Lung (tissue), 12 donors: ENCODE data around the gene PTPRB. TPM values are rescaled to one million over a fixed set of nuclear protein-coding genes. Genes with fewer than 3 reads are reported as not detected.

Experiments
- ATAC-seq: fragments of 200-7000 bp; cut with Tn5 transposase; one replicate; pipeline ENCODE4 v1.9.1; 2020; ENCODE audit warnings: moderate number of reproducible peaks; ENCODE audit not compliant: insufficient read depth, low FRiP score
- DNase-seq, 3 donors: peaks; one replicate each; pipeline ENCODE4 v3.0.0-alpha.2; 2013 to 2017
- H3K27ac ChIP-seq, 2 donors: one replicate each; pipeline ENCODE4 v1.5.1; 2013; ENCODE audit warnings: mild to moderate bottlenecking in 2 of 2, moderate library complexity in 2 of 2, control low read depth in 1 of 2, inconsistent platforms in 1 of 2, low read depth in 1 of 2, low read length in 1 of 2
- H3K27me3 ChIP-seq, 3 donors: one replicate each; pipeline ENCODE4 v1.5.1; 2013; ENCODE audit warnings: low read length in 2 of 3; ENCODE audit not compliant: control insufficient read depth in 3 of 3, insufficient read depth in 3 of 3
- H3K36me3 ChIP-seq, 4 donors: one replicate each; pipeline ENCODE4 v1.5.1; 2013; ENCODE audit warnings: low read length in 4 of 4, mild to moderate bottlenecking in 1 of 4, moderate library complexity in 1 of 4; ENCODE audit not compliant: control insufficient read depth in 4 of 4, insufficient read depth in 4 of 4
- H3K4me1 ChIP-seq, 5 donors: one replicate each; pipeline ENCODE4 v1.5.1; 2013; ENCODE audit warnings: low read length in 5 of 5, mild to moderate bottlenecking in 2 of 5, moderate library complexity in 1 of 5; ENCODE audit not compliant: control insufficient read depth in 5 of 5, insufficient read depth in 5 of 5
- H3K4me3 ChIP-seq: one replicate; pipeline ENCODE4 v1.5.1; 2013; ENCODE audit warnings: mild to moderate bottlenecking, control low read depth, moderate library complexity
- H3K9ac ChIP-seq, 2 donors: one replicate each; pipeline ENCODE4 v1.5.1; 2013; ENCODE audit warnings: low read length in 2 of 2, control low read depth in 1 of 2; ENCODE audit not compliant: insufficient read depth in 1 of 2
- H3K9me3 ChIP-seq, 4 donors: one replicate each; pipeline ENCODE4 v1.5.1; 2013; ENCODE audit warnings: low read length in 3 of 4, mild to moderate bottlenecking in 1 of 4, moderate library complexity in 1 of 4; ENCODE audit not compliant: control insufficient read depth in 4 of 4, insufficient read depth in 3 of 4
- CTCF ChIP-seq: IDR thresholded peaks from 2 replicates; pipeline ENCODE4 v1.5.1; 2012; ENCODE audit warnings: mild to moderate bottlenecking; ENCODE audit errors: control extremely low read depth, extremely low read depth
- WGBS, 2 donors: extraction: QIAGEN DNeasy Blood & Tissue Kit; methylation state at CpG; one replicate each; pipeline ENCODE4 v1.1.7; 2013; 5-methylcytosine and 5-hydroxymethylcytosine counted together
- polyA plus RNA-seq, 2 donors: library from polyadenylated mRNA; stranded (reverse); fragments of 200-250 nt; gene quantifications; one replicate each; pipeline ENCODE4 v1.2.1, GENCODE V29; 2013
- total RNA-seq, 2 donors: library from RNA; depleted of rRNA in 1 of 2; stranded (reverse); fragments of >200 nt in 1 of 2; gene quantifications; one replicate each; pipeline ENCODE4 v1.2.1, GENCODE V29; 2014 to 2021
- donor health status: control.
- donor health status: control.
- donor health status: Bipolar disorder and iron deficiency.
- donor health status: healthy.
- donor health status: DM: yes; HTN: yes; CAD: no.

Gene PTPRB
- total and polyA plus RNA-seq, 4 donors: 15.5 to 93.6 (median 47.9) TPM

GRCh38 chr12:70536650-70537049 is 100.6 kb downstream of the PTPRB start:
- Histone ChIP-seq H3K27me3 (no peaks in the 10 kb centered on the region), H3K27ac (peak overlapping the region; percentile 17 to 40), H3K4me1 (peaks cover 0 to 11% (median 0%) of the 10 kb centered on the region in 5 donors), H3K4me3 (no peak overlapping the region), H3K9me3 (peaks cover 0 to 2% (median 0%) of the 10 kb centered on the region in 4 donors), H3K9ac (no peak overlapping the region), H3K36me3 (no peaks in the 10 kb centered on the region)
- no peak for DNase-seq
- no peak for ATAC-seq
- TF ChIP-seq CTCF: no peak
- 86 to 89% methylated on average over 10 of the region's 10 CpGs for WGBS, 2 donors

GRCh38 chr12:70535896-70536374 is 101.3 kb downstream of the PTPRB start:
- DNase-seq (peak in 2 of 3 donors; percentile 47 to 53), ATAC-seq (peak; percentile 14)
- Histone ChIP-seq H3K9me3 (peaks cover 0 to 2% (median 0%) of the 10 kb centered on the region in 4 donors), H3K4me3 (no peak overlapping the region), H3K27me3 (no peaks in the 10 kb centered on the region), H3K36me3 (peaks cover 0 to 3% (median under 1%) of the 10 kb centered on the region in 4 donors), H3K4me1 (peaks cover 0 to 10% (median 0%) of the 10 kb centered on the region in 5 donors), H3K9ac (no peak overlapping the region), H3K27ac (peak overlapping the region; percentile 57 to 81)
- no peak for TF ChIP-seq CTCF
- 58 to 81% methylated on average over 6 of the region's 6 CpGs for WGBS, 2 donors

- no peak overlapping the region for H3K9ac ChIP-seq
- WGBS, 2 donors: 92 to 96% methylated on average over 7 of the region's 7 CpGs
- H3K4me1 ChIP-seq: peaks cover 0 to 9% (median 0%) of the 10 kb centered on the region in 5 donors
- no peak overlapping the region for H3K4me3 ChIP-seq
- H3K27ac ChIP-seq: peak overlapping the region in 1 of 2 donors; percentile 52
- ATAC-seq (no peak), DNase-seq (no peak)
- peaks cover 0 to 3% (median under 1%) of the 10 kb centered on the region in 4 donors for H3K36me3 ChIP-seq
- TF ChIP-seq CTCF: no peak
- peaks cover 0 to 2% (median 0%) of the 10 kb centered on the region in 4 donors for H3K9me3 ChIP-seq
- H3K27me3 ChIP-seq: no peaks in the 10 kb centered on the region
Measured at GRCh38 chr12:70534466-70534865, 102.8 kb downstream of the PTPRB start.

- Histone ChIP-seq H3K4me3 (no peak overlapping the region), H3K9me3 (peaks cover 0 to 2% (median 0%) of the 10 kb centered on the region in 4 donors), H3K4me1 (peaks cover 0 to 3% (median 0%) of the 10 kb centered on the region in 5 donors), H3K27ac (no peak overlapping the region), H3K27me3 (no peaks in the 10 kb centered on the region), H3K36me3 (peaks cover 0 to 3% (median 2%) of the 10 kb centered on the region in 4 donors), H3K9ac (no peak overlapping the region)
- TF ChIP-seq CTCF: no peak
- ATAC-seq: no peak
- WGBS, 2 donors: 86 to 87% methylated on average over 3 of the region's 3 CpGs
- DNase-seq: no peak
Measured at GRCh38 chr12:70529647-70530046, 107.6 kb downstream of the PTPRB start.
